Neutrophil (primary cell): ENCODE measurements around the gene TGM6.

Source experiments
- H3K27ac ChIP-seq: fragments of 200-600 bp; sonication (generic); 2 replicates; pipeline ENCODE4 v1.5.1; 2016; ENCODE audit warnings: mild to moderate bottlenecking, moderate library complexity
- H3K27me3 ChIP-seq: fragments of 200-600 bp; sonication (generic); 2 replicates; pipeline ENCODE4 v1.6.0; 2016; ENCODE audit warnings: mild to moderate bottlenecking
- H3K36me3 ChIP-seq: fragments of 200-600 bp; sonication (generic); 2 replicates; pipeline ENCODE4 v1.5.1; 2017
- H3K4me1 ChIP-seq, 2 experiments: fragments of 200-600 bp in 1 of 2; sonication (generic) in 1 of 2; 1 replicate in 1 of 2; 2 replicates in 1 of 2; pipeline versions ENCODE4 v1.5.1 to v1.6.1; 2013 to 2016; ENCODE audit warnings: low read depth in 1 of 2, low read length in 1 of 2, mild to moderate bottlenecking in 1 of 2, moderate library complexity in 1 of 2; ENCODE audit not compliant: control insufficient read depth in 1 of 2, insufficient read depth in 1 of 2
- H3K4me3 ChIP-seq, 2 experiments: fragments of 200-600 bp in 1 of 2; sonication (generic) in 1 of 2; 1 replicate in 1 of 2; 2 replicates in 1 of 2; pipeline ENCODE4 v1.5.1; 2013 to 2016; ENCODE audit warnings: low read depth in 1 of 2, low read length in 1 of 2, mild to moderate bottlenecking in 1 of 2, moderate library complexity in 1 of 2
- H3K9me3 ChIP-seq: fragments of 200-600 bp; sonication (generic); 2 replicates; pipeline ENCODE4 v1.5.1; 2016
- CTCF ChIP-seq: fragments of 200-600 bp; sonication (generic); IDR thresholded peaks from 2 replicates; pipeline ENCODE4 v1.5.1; 2016; ENCODE audit warnings: antibody characterized with exemption

TGM6 gene

GRCh38 chr20:2469991-2470422 is 89.3 kb downstream of the TGM6 start:
- Histone ChIP-seq H3K36me3 (peaks cover 25% of the 10 kb centered on the region), H3K9me3 (no peaks in the 10 kb centered on the region), H3K4me1 (peaks cover 21 to 25% of the 10 kb centered on the region in 2 experiments), H3K4me3 (peak overlapping the region; percentile 91 to 94), H3K27ac (peak overlapping the region; percentile 93), H3K27me3 (no peaks in the 10 kb centered on the region)
- TF ChIP-seq CTCF: no peak

GRCh38 chr20:2470423-2471193 is 89.9 kb downstream of the TGM6 start, which contains the start of gene SNRPB:
Gene SNRPB, minus strand, starts transcription at chr20:2470789. Its CDS starts 99 bp downstream, at chr20:2470690.
- peaks cover 19% of the 10 kb centered on the region for H3K36me3 ChIP-seq
- peaks cover 21 to 25% of the 10 kb centered on the region in 2 experiments for H3K4me1 ChIP-seq
- TF ChIP-seq CTCF: peak; percentile 33
- H3K27me3 ChIP-seq: no peaks in the 10 kb centered on the region
- H3K27ac ChIP-seq: peak within 1 kb of the TSS; percentile 93
- H3K9me3 ChIP-seq: no peaks in the 10 kb centered on the region
- peak within 1 kb of the TSS; percentile 91 to 94 for H3K4me3 ChIP-seq

- Histone ChIP-seq H3K9me3 (no peaks in the 10 kb centered on the region), H3K36me3 (no peaks in the 10 kb centered on the region), H3K27me3 (no peaks in the 10 kb centered on the region), H3K4me1 (peaks cover 21 to 23% of the 10 kb centered on the region in 2 experiments), H3K27ac (no peak overlapping the region), H3K4me3 (no peak overlapping the region)
- no peak for TF ChIP-seq CTCF
Observed at GRCh38 chr20:2473516-2473915, 92.8 kb downstream of the TGM6 start.

- Histone ChIP-seq H3K36me3 (no peaks in the 10 kb centered on the region), H3K9me3 (no peaks in the 10 kb centered on the region), H3K4me1 (peaks cover 2% of the 10 kb centered on the region in 2 experiments), H3K27ac (no peak overlapping the region), H3K4me3 (no peak overlapping the region), H3K27me3 (no peaks in the 10 kb centered on the region)
- TF ChIP-seq CTCF: no peak
Observed at GRCh38 chr20:2475850-2476741, 95.4 kb downstream of the TGM6 start.

- no peak overlapping the region for H3K4me3 ChIP-seq
- no peaks in the 10 kb centered on the region for H3K27me3 ChIP-seq
- H3K27ac ChIP-seq: no peak overlapping the region
- TF ChIP-seq CTCF: no peak
- peaks cover 3% of the 10 kb centered on the region for H3K36me3 ChIP-seq
- H3K9me3 ChIP-seq: no peaks in the 10 kb centered on the region
- H3K4me1 ChIP-seq: no peaks in the 10 kb centered on the region
Observed at GRCh38 chr20:2476742-2477615, 96.3 kb downstream of the TGM6 start.
